CD4-positive, alpha-beta T cell treated with Interleukin-1 beta for 1 hour (primary cell): ENCODE measurements around the gene FNDC5.

Source experiments
- DNase-seq, 2 donors: peaks; one replicate each; pipeline ENCODE4 v3.0.0-alpha.2; 2020 to 2022

The FNDC5 gene

GRCh38 chr1:32863881-32864245 is 6.8 kb downstream of the FNDC5 start:
- DNase-seq: no peak

GRCh38 chr1:32863218-32863880 is 7.4 kb downstream of the FNDC5 start:
- DNase-seq: no peak

- no peak for DNase-seq
Observed at GRCh38 chr1:32861904-32862695, 8.6 kb downstream of the FNDC5 start.

- DNase-seq: no peak
Observed at GRCh38 chr1:32860566-32860965, 10.1 kb downstream of the FNDC5 start.

- DNase-seq: no peak
Observed at GRCh38 chr1:32859915-32860314, 10.8 kb downstream of the FNDC5 start.

GRCh38 chr1:32858791-32859190 is 11.9 kb downstream of the FNDC5 start:
- no peak for DNase-seq

- no peak for DNase-seq
Observed at GRCh38 chr1:32858136-32858535, 12.6 kb downstream of the FNDC5 start.

GRCh38 chr1:32855861-32856617 is 14.7 kb downstream of the FNDC5 start:
- no peak for DNase-seq

- DNase-seq: no peak
Observed at GRCh38 chr1:32848354-32849063, 22.2 kb downstream of the FNDC5 start.

- DNase-seq: no peak
Observed at GRCh38 chr1:32831878-32832277, 38.8 kb downstream of the FNDC5 start.

GRCh38 chr1:32830092-32830852 is 40.4 kb downstream of the FNDC5 start:
- DNase-seq: no peak

GRCh38 chr1:32828341-32828740 is 42.4 kb downstream of the FNDC5 start:
- DNase-seq: no peak

GRCh38 chr1:32825181-32825580 is 45.5 kb downstream of the FNDC5 start:
- no peak for DNase-seq

- DNase-seq: peak; percentile 8 to 41
Observed at GRCh38 chr1:32818804-32819541, 51.7 kb downstream of the FNDC5 start.

- peak in 1 of 2 donors; percentile 25 for DNase-seq
Observed at GRCh38 chr1:32817815-32818786, 52.6 kb downstream of the FNDC5 start.

GRCh38 chr1:32817159-32817814 is 53.4 kb downstream of the FNDC5 start, which contains the start of the genes S100PBP and YARS1:
S100PBP (plus strand) TSS chr1:32817653; CDS start chr1:32826100, 8,447 bp downstream.
YARS1 (minus strand) TSS chr1:32817358; CDS start chr1:32817244, 114 bp downstream.
- peak; percentile 99 for DNase-seq

- no peak for DNase-seq
Observed at GRCh38 chr1:32816676-32817158, 54.0 kb downstream of the FNDC5 start.

GRCh38 chr1:32813941-32814739 is 56.6 kb downstream of the FNDC5 start:
- DNase-seq: no peak
